GM21390 (cell line): ENCODE results near the gene ETNK2.

Experiments
- ATAC-seq: cut with Tn5 transposase; IDR thresholded peaks from one replicate; pipeline ENCODE4 v1.9.1; 2021; ENCODE audit not compliant: unreplicated experiment

ETNK2 gene

DNA sequence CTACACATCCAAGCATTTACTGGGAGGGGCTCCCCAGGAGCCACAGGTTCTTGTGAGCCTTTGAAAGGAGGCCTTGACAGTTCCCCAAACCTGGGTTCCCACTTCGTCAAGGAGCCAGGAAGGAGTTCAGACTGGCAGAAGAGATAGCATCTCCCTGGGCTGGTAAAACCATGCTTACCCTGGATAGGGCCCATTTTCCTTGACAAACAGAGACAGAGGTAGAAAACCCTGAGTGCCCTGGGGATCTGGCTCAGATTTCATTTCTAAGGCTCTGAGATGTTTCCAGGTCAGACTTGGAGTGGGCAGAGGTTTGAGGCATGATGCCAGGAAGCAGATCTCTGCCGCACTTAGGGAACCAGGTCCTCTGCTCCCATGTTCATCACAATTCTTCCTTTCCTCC is 2.7 kb downstream of the ETNK2 start:
- ATAC-seq: no peak

GRCh38 chr1:204147406-204148383 is 4.1 kb downstream of the ETNK2 start:
- ATAC-seq: no peak

DNA sequence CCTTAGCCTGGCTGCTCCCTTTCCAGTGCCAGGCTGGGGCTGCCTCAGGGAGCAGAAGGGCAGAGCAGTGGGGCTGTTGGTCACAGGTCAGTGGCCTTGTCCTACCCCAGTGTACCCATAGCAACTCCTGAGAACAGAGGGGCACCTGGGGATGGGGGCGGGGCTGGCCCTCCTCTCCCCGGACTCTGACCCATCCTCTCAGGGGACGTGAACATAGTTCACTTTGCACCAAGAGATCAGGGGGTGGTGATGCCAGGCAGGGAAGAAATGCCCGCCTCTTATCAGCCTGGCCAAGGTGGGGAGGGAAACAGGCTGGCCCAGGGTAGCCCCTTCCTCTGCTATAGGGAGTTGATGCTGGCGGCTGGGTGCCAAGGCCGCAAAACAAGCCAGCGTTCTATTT is 4.9 kb downstream of the ETNK2 start:
- no peak for ATAC-seq

- ATAC-seq: no peak
Observed at GRCh38 chr1:204146309-204146708, 5.5 kb downstream of the ETNK2 start.

DNA sequence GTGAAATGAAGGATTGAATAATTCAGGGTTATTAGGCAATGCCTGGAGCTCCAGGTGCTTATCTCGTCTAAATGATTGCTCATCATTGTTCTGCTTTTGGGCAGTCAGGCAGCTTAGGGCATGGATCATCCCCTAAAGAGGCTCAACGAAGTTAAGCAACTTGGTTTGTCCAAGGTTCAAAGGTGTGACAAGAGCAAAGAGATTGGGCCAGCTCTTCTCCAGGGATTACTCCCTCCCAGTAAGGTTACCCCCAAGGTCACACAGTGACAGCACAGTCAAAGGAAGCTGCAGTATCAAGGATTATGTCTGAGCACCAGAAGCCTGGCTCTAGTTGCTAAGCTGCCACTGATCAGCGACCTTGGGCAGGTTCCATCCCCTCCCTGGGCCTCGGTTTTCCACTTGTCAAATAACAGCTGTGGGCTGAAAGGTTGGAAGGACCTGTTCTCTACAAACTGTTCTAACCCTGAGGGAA is 6.8 kb downstream of the ETNK2 start:
- ATAC-seq: no peak

DNA sequence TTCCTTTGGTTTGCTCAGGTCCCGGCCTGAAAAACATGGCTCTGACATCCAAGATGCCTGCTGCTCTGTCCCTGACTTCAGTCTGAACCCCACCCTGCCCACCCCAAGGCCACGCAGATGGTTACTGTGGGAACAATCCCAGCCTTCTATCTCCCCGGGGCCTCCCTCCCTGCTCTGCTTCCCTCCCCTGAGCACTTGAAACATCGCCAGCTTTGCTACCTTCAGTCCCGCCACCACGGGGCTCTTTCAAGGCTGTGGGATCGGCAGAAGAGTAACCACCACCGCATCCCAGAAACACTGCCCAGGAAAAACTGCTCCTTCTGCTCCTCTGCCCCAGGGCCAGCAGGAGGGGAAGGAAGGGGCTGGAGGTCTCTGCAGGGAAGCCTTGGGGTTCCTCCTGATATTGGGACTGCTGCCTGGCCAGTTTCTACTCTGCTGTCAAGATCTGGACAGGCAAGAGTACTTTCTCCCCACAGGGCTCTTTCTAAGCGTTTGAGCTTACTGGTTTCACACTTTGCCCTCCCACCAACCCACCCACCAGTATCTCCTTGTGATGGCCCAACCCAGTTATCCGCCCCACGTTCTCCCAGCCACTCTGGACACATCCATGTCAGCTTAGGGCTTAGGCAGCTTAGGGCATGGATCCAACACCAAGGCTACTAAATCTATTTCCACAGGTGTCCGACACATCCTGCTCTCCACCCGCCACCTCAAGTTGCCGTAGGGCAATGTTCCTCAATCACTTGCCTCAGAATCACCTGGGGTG is 8.4 kb downstream of the ETNK2 start:
- ATAC-seq: no peak

DNA sequence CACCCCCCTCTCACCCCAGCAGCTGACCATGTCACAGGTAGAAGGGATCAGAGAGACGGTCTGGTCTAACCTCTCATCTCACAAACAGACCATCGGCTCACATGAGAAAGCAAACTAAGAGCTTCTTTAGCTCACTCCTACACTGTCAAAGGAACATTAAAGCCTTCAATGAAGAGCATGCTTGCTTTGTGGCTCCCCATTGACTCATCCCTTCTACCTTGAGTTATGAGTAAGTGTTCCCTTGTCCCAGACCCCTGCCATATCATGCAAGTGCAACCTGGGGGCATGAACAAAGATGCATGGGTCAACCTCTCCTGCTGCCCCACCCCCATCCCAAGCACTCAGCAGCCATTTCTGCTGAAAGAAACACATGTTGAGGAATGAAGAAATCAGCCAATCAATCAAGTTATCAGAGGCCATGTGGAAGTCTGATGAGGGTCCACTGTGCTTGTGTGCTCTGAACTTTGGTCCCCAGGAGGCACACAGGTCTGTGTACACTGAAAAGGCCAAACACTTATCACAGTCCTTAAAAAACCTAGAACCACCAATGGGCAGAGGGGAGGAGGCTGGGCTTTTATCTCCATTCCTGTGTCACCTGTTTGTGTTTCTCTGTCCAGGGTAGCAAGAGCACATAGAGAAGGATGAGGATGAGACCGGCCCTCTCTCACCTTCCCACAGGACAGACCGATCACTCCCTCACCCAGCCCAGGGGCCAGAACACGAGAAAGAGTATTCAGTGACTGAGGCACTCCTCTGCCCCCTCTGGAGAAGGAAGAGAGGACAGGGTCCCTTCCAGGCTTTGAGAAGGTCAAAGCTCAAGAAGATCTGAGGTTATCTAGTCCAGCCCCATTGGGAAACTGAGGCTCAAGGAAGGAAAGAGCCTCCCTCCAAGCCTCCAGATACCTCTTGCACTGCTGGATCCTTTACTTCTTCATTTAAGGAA is 9.5 kb downstream of the ETNK2 start:
- ATAC-seq: no peak

DNA sequence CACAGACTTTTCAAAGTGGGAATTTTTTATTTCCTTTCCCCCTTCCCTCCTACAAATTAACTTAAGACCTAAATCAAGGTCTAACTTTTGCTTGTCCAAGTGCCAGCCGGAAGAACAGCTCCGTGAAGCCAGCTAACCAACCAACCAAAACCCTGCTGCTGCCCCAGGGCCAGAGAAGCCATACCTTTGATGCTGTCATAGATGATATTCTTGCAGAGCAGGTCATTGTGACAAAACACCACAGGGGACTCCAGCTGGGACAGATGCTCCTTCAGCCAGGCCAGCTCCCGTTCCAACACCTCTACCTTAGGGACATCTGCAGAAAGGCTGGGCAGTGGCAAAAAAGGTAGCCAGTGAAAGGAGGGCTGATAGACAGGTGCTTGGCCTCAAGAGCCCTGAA is 10.7 kb downstream of the ETNK2 start:
- ATAC-seq: no peak

GRCh38 chr1:204139952-204140351 is 11.9 kb downstream of the ETNK2 start:
- ATAC-seq: no peak

GRCh38 chr1:204139088-204139487 is 12.8 kb downstream of the ETNK2 start:
- no peak for ATAC-seq

- no peak for ATAC-seq
Observed at GRCh38 chr1:204136814-204137213, 15.0 kb downstream of the ETNK2 start.

GRCh38 chr1:204134103-204134502 is 17.7 kb downstream of the ETNK2 start:
- ATAC-seq: no peak

GRCh38 chr1:204132718-204133117 is 19.1 kb downstream of the ETNK2 start:
- ATAC-seq: no peak

- ATAC-seq: no peak
Observed at GRCh38 chr1:204131978-204132377, 19.9 kb downstream of the ETNK2 start.

GRCh38 chr1:204130981-204131892 is 20.6 kb downstream of the ETNK2 start:
- no peak for ATAC-seq

DNA sequence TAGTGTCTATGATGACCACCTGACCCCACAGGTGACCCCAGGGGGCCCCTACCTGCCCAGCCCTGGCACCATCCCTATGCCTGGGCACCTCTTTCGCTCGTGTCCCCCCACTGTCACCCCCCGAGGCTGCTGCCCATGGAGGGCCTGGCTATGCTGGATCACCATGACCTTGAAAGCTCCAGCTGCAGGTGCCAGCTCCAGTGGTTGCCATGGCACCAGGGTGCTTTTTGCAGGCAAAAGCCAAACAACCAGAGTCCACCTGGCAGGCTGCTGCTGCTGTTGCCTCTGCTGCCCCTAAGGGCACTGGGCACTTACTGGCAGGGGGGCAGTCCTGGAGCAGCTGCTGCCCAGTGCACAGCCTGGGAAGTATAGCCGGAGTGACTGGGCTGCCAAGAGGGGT is 21.7 kb downstream of the ETNK2 start:
- ATAC-seq: no peak

- no peak for ATAC-seq
Observed at GRCh38 chr1:204128964-204129896, 22.6 kb downstream of the ETNK2 start.

- no peak for ATAC-seq
Observed at GRCh38 chr1:204128464-204128963, 23.3 kb downstream of the ETNK2 start.
